Rectal smooth muscle tissue (tissue), 1 donor: Measurements from ENCODE around the gene PXDN.
"Not testable (repeated sequence)": the region's sequence is repeated elsewhere in the genome, so short reads cannot be mapped to it uniquely, and the experiment has no call there.

Source experiments
- H3K27ac ChIP-seq: one replicate; pipeline ENCODE4 v1.7.0; 2013; ENCODE audit warnings: low read depth, low read length, inconsistent platforms
- H3K27me3 ChIP-seq: one replicate; pipeline ENCODE4 v1.7.0; 2013; ENCODE audit warnings: low read length; ENCODE audit not compliant: control insufficient read depth, insufficient read depth
- H3K36me3 ChIP-seq: one replicate; pipeline ENCODE4 v1.7.0; 2013; ENCODE audit warnings: low read length; ENCODE audit not compliant: control insufficient read depth, insufficient read depth
- H3K4me1 ChIP-seq: one replicate; pipeline ENCODE4 v1.7.0; 2013; ENCODE audit warnings: low read length; ENCODE audit not compliant: control insufficient read depth, insufficient read depth
- H3K4me3 ChIP-seq: one replicate; pipeline ENCODE4 v1.7.0; 2013; ENCODE audit warnings: low read length
- H3K9ac ChIP-seq: one replicate; pipeline ENCODE4 v1.7.0; 2013; ENCODE audit warnings: low read length

The PXDN gene

GRCh38 chr2:1716014-1716305 is 28.4 kb downstream of the PXDN start:
- not testable (repeated sequence) for H3K9ac ChIP-seq, H3K27me3 ChIP-seq, H3K4me3 ChIP-seq, H3K36me3 ChIP-seq, H3K27ac ChIP-seq
- H3K4me1 ChIP-seq, result peaks cover 17% of the 10 kb centered on the region

DNA sequence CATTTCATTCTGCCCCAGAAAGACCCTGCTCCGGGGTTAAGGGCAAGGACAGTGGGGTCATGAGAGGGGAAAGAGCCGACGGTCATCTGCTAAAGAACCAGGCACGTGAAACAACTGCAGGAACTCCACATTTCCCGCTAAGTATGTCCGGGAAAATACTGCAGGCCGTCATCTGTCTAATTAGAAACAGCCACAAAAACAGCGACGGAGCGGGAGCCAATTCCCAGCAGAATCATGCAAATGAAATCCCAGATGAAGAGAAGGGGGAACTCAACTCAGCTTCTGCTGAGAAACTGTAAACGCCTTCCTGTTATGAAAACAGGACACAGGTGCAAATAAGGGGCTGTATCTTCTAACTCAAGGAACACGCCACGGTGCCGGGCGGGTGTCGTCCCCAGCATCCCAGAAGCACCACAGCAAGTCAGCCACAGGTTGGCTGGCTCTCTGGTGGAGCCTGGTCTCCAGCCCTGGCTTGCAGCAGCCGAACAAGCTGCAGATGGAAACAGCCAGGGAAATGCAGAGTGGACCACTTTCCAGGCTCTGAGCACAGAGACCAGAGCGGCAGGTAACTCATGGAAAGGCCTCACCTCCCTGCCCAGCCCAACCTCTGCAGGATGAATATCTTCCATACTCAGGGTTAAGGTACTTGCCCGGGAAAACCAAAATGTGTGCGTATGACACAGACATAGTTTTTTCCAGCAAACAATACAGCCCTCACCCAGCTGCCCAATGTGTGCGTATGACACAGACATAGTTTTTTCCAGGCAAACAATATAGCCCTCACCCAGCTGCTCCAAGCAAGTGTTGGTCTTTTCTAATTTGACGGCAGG is 28.9 kb downstream of the PXDN start:
- H3K9ac ChIP-seq, result no peak overlapping the region
- peak overlapping the region; percentile 7 for H3K27ac ChIP-seq
- H3K4me3 ChIP-seq, result no peak overlapping the region
- H3K4me1 ChIP-seq, result peaks cover 11% of the 10 kb centered on the region
- no peaks in the 10 kb centered on the region for H3K27me3 ChIP-seq
- H3K36me3 ChIP-seq, result no peaks in the 10 kb centered on the region

GRCh38 chr2:1714291-1715064 is 29.8 kb downstream of the PXDN start:
- H3K4me3 ChIP-seq, result no peak overlapping the region
- H3K4me1 ChIP-seq, result peaks cover 9% of the 10 kb centered on the region
- no peak overlapping the region for H3K9ac ChIP-seq
- no peak overlapping the region for H3K27ac ChIP-seq
- no peaks in the 10 kb centered on the region for H3K27me3 ChIP-seq
- H3K36me3 ChIP-seq, result no peaks in the 10 kb centered on the region

- Histone ChIP-seq H3K4me3 (no peak overlapping the region), H3K9ac (no peak overlapping the region), H3K27ac (no peak overlapping the region)
These were observed 30.5 kb downstream of the PXDN start for GRCh38 chr2:1713839-1714236.

DNA sequence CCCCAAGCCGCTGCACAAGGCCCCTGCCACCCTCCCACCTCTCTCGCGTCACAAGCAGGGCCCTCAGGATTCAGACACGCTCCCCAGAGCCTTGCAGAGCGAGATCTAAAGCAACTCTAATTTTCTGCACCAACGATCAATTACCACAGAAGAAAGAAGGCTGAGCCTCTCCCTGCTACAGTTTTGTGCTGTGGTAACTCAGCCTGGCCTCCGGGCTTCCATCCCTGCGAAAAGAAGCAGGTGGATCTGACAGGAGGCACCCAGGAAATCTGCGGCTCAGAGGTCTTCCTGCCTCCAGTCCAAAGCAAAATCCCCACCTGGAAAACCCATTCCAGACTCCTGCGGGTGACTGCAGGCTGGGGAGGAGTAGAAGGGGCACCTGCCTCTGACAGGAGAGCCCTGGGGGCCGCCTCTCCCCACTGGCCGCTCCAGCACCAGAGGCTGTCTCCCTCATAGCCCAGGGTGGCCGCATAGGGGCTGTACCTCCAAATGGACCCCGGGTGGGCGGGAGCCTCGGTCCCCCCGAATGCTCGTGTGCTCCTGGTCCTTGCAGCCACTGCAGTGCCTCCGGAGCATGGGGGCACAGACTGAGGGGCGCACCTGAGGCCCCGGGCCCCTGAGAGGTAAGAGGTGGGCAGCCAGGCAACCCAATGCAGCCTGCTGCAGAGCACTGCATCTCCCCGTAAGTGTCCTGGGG is 31.0 kb downstream of the PXDN start:
- H3K9ac ChIP-seq, result no peak overlapping the region
- H3K27ac ChIP-seq, result no peak overlapping the region
- H3K27me3 ChIP-seq, result no peaks in the 10 kb centered on the region
- H3K4me3 ChIP-seq, result no peak overlapping the region
- H3K4me1 ChIP-seq, result peaks cover 13% of the 10 kb centered on the region
- H3K36me3 ChIP-seq, result no peaks in the 10 kb centered on the region

More at GRCh38 chr2:1713839-1714236, 30.5 kb downstream of the PXDN start:
- Histone ChIP-seq H3K27me3 (no peaks in the 10 kb centered on the region), H3K36me3 (no peaks in the 10 kb centered on the region), H3K4me1 (peaks cover 9% of the 10 kb centered on the region)

- no peak overlapping the region for H3K4me3 ChIP-seq
- H3K36me3 ChIP-seq, result no peaks in the 10 kb centered on the region
- H3K9ac ChIP-seq, result no peak overlapping the region
- H3K4me1 ChIP-seq, result peaks cover 16% of the 10 kb centered on the region
- no peaks in the 10 kb centered on the region for H3K27me3 ChIP-seq
- no peak overlapping the region for H3K27ac ChIP-seq
These were observed 34.3 kb downstream of the PXDN start for GRCh38 chr2:1709946-1710560.

DNA sequence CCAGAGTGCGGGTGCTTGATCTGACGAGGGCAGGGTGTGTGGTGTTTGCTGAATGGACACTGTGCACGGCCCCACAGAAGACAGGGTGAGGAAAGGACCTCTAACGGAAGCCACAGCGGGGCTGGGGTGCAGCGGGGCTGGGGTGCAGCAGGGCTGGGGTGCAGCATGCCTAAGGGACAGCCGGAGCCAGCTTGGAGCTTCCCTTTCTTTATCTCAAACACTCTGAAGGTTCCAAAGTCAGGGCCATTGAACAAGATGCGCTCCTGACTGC is 35.0 kb downstream of the PXDN start:
- no peaks in the 10 kb centered on the region for H3K36me3 ChIP-seq
- no peak overlapping the region for H3K9ac ChIP-seq
- no peak overlapping the region for H3K27ac ChIP-seq
- no peak overlapping the region for H3K4me3 ChIP-seq
- H3K27me3 ChIP-seq, result no peaks in the 10 kb centered on the region
- peaks cover 16% of the 10 kb centered on the region for H3K4me1 ChIP-seq

GRCh38 chr2:1708476-1709334 is 35.6 kb downstream of the PXDN start:
- H3K4me1 ChIP-seq, result peaks cover 16% of the 10 kb centered on the region
- no peaks in the 10 kb centered on the region for H3K36me3 ChIP-seq
- H3K9ac ChIP-seq, result no peak overlapping the region
- no peak overlapping the region for H3K4me3 ChIP-seq
- peak overlapping the region; percentile 85 for H3K27ac ChIP-seq
- H3K27me3 ChIP-seq, result no peaks in the 10 kb centered on the region

DNA sequence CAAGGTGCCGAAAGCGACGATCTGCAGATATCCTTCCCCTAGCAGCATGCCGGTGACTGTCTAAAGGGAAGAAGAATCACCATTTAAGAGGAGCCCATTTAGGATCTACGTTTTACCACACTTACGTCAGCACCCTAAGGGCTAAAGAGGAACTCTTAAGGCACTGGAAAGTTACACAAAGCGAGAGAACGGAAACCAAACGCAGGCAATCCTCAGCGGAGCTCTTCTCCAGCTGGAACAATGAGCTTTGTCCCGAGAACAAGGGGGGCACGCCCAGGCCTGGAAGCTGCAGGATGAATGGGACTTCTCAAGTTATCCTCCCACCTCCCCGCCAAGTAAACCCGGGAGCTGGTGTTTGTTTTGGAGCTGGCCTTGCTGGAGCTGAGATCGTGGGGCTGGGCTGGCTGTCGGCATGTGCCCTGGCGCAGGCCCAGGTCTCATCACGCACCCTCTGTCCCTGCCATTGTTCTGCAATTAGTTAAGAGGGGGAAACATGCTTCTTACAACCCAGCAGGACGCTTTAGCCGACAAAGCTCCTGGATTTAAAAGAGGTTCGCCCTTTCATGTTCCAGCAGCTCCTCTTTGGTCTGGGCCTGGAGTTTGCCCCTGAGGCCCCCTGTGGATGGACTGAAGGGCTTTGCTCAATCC is 36.4 kb downstream of the PXDN start:
- Histone ChIP-seq H3K9ac (peak overlapping the region; percentile 30), H3K4me3 (peak overlapping the region; percentile 43), H3K4me1 (peaks cover 16% of the 10 kb centered on the region), H3K36me3 (no peaks in the 10 kb centered on the region), H3K27me3 (no peaks in the 10 kb centered on the region), H3K27ac (peak overlapping the region; percentile 85)

- not testable (repeated sequence) for H3K27me3 ChIP-seq, H3K27ac ChIP-seq, H3K4me3 ChIP-seq, H3K9ac ChIP-seq, H3K36me3 ChIP-seq
- H3K4me1 ChIP-seq, result peaks cover 13% of the 10 kb centered on the region
These were observed 38.0 kb downstream of the PXDN start for GRCh38 chr2:1706089-1706841.

DNA sequence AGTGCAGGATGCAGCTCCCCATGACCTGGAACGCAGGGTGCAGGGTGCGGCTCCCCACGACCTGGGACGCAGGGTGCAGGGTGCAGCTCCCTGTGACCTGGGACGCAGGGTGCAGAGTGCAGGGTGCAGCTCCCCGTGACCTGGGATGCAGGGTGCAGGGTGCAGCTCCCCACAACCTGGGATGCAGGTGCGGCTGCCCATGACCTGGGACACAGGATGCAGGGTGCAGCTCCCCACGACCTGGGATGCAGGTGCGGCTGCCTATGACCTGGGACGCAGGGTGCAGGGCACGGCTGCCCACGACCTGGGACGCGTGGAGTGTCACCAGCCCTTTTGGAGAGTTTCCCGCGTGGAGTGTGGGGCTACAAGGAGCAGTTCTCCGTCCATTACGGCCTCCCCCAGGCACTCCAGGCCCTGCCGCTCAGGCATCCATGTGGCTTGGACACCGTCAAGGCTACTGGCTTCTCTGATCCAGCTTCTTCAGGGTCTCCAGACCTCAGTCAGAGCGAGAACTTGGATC is 38.7 kb downstream of the PXDN start:
- Histone ChIP-seq H3K36me3 (no peaks in the 10 kb centered on the region), H3K27ac (no peak overlapping the region), H3K27me3 (no peaks in the 10 kb centered on the region), H3K4me1 (peaks cover 13% of the 10 kb centered on the region), H3K9ac (no peak overlapping the region), H3K4me3 (no peak overlapping the region)
